ENCODE measurements around the gene LMF1.
"Not testable (repeated sequence)": the region's sequence is repeated elsewhere in the genome, so short reads cannot be mapped to it uniquely, and the experiment has no call there.

The LMF1 gene

DNA sequence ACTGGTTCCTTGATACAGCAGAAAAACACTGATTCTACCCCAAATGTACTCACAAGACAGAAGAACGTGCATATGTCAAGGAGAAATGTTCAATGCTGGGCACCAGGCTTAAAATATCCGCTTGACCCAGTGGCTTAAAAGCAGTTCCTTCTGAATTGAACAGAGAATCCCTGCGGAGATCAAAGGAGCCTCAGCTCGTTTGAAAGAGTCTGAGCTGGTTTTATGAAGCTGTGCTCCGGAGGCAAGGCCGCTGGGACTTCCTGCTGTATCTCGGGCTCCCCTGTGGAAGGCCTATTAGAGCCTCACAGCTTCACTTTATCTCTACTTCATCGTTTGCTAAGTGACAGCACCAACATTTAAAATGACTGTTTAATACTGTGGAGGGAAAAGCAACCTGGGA is 2.2 kb downstream of the LMF1 start:
- no peak for DNase-seq

DNA sequence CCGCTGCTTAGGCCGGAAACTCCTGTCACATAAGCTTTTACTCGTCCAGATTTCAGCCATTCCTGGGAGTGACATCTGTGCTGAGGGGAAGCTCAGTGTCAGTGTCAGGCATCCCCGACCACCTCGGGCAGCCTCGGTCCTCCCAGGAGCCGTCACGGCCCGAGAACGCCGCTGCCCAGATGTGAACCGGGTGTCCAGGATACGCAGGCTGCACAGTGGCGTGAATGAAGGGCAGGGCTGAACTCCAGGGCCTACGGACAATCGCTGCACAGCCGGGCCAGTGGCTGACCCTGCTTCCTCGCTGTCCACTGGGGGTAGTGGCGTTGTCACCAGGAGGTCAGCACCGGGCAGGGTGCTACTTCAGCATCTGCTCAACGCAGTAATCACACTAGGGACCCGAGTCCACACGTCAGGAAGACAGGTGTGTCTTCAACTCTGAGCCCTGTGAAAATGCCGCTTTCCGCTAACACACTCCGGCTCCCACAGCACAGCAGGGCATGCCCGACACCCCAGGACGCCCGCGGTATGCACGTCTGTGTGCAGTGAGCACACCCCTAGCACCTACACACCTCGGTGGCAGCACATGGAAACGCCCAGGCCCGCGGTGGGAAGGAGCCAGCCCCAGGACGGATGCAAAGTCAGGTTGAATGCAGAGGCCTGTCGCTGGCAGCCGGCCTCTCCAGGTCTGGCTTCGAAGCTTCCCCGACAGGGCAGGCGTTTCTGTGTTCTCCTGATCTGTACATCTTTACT is 3.1 kb downstream of the LMF1 start:
- no peak for DNase-seq

DNA sequence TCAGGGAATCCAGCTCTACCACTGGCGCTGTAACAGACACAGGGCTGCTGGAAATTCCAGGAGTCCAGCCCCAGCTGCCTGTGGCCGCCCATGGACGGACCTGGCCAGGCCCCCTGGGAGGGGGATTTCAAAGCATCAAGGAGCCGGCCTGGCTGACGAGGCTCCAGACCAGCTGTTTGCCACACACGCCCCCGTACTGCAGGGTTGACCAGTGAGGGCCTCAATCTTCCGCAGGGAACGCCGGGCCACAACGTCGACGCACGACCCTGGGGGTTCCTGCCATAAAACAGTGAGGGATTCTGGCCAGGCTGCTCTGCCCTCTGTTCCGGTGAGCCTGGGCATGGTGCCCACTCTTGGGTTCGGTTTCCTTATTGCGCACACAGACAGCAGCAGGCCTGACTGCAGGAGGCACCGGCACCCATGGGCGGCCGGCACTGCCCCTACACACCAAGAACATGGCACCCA is 3.7 kb downstream of the LMF1 start:
- DNase-seq, result no peak

DNA sequence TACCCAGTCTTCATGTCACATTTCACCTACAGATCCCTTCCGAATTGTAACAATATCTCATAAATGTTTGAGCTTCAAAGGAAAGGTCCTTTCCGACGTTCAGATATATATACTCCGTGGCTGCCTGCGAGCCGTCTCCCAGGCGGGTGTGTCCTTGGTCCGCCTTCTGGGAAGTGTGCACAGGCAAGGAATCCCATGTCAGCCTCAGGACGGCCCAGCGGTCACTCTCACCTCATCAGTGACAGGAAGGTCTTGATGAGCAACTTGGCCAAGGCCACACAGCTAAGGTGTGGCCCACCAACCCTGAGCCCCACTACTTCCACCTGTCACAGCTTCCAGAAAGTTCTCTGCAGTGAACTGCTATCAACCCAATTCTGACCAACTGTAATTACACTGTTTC is 4.3 kb downstream of the LMF1 start:
- no peak for DNase-seq

DNA sequence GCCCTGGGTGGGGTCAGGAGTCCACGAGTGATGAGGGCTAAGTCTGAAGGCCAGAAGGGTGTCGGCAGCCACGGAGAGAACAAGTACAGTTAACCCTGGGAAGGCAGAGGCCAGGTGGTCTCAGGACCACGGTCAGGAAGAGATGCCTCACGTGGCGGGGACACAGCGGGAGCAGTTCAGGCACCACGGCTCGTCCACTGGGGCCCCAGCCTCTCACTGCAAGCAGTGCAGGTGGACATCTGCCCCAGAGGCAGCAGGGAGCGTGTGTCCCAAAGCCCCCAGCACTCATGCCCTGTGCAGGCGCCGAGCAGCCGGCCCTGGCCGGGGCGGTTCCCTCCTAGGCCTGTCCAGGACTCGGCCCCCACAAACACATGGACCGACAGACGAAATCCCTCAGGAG is 4.7 kb downstream of the LMF1 start:
- DNase-seq, result no peak

DNA sequence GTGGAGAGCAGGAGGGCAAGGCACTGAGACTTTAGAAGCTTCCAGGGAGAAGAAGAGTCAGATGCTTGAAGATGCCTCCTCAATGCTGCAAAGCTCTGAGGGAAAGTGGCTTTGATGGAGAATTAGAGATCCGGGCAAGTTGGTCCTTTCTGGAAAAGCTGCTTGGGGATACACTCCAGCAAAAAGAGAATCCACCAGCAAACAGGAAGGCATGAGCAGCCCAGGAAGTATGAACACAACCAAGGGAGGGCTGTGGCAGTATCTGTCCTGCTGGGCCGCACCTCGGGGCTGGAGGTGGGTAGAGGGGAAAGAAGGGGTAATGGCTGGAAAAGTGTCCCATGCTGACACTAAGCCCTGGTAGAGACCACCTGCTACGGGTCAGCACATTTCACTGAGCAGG is 5.3 kb downstream of the LMF1 start:
- no peak for DNase-seq

DNA sequence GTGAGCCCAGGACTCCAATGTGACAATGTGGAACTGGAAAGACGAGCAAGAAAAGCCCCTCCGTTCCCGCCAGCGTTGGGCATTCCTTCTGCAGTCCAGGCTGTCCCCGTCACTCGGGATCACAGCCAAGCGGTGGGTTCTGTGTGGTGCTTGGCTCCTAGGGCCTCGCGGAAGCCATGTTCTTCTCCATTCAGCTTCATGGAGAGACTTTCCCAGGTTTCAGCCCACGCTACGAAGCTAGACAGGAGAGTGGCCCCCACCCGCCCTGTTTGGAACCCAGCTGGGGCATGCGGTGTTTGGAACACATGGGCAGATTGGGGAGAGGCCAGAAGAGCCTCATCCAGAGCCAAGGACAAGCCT is 5.8 kb downstream of the LMF1 start:
- DNase-seq, result no peak

DNA sequence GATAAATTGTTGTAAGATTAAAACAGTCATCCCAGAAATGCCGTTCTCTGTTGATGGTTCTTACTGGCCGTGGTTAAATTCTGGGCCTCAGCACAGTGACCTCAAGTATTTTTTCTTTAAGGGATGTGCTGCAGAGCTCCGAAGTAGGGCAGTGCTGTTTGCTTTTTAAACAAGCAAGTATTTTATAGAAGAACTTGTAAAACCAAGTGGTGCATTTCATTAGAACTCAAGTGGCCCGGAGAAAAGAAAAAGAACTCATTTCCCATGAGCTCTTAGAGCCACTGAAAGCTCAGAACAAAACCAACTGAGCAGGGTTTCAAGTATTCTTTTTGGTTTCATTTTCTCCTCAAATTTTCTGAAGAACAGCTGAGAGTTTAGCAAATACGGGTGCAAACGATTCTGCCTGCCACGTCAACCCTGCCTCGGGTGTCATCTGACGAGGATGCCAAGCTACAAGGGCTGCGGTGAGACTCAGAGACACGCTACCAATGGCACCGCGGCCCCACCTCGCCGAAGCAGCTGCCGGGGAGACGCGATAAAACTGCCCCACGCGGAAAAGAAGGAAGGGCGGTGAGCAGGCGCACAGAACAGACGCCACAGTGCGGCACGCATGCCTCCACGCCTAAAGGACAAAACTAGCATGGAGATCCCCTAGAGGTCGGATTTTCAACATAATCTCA is 6.3 kb downstream of the LMF1 start:
- DNase-seq, result no peak

DNA sequence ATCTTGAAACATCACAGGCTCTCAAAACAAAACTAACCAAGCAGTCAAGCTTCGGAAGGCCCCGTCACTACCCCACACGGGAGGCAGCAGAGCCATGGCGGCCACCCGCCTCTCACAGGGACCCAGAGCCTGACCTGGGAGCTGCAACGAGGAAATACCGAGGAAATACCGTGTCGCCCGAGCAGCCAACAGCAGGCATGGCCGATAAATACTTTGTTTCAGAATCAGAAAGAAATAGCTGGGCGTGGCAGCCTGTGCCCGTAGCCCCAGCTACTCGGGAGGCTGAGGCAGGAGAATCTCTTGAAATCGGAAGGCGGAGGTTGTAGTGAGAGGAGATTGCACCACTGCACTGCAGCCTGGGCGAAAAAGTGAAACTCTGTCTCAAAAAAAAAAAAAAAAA is 6.9 kb downstream of the LMF1 start:
- no peak for DNase-seq

DNA sequence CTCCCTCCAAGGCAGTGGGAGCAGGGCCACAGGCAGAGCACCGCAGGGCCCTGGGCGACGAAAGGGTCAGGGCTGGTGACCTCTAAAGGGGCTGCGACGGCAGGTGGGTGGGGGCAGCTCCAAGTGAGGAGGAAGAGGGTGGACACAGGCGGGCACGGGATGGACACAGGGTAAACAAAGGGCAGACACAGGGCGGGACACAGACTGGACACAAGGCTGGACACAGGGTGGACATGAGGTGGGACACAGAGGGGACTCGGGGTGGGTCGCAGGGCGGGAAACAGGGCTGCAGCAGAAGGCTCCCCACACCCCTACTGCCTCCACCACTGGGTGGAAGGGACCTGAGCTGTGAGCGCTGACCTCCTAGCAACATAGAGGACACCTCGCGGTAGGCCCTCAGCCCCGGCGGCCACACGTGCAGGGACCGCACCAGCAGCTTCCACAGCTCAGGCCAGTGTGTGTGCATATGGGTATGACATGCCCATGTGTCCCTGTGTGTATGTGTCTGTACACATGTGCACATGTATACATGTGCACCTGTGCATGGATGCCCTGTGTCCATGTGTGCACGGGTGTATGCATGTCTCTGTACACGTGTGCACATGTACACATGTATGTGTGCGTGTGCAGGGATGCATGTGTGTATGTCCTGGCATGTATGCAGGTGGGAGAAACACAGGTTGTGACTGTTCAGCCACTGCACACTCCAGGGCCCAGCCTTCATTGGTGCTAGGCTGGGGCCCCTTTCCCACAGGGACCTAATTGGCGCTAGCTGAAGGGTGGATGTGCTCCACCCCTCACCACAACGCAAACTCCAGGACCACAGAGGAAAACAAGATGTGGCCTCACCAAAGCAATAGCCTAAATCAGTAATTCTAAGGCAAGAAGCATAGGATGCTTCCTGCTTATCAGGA is 7.6 kb downstream of the LMF1 start:
- no peak for DNase-seq

DNA sequence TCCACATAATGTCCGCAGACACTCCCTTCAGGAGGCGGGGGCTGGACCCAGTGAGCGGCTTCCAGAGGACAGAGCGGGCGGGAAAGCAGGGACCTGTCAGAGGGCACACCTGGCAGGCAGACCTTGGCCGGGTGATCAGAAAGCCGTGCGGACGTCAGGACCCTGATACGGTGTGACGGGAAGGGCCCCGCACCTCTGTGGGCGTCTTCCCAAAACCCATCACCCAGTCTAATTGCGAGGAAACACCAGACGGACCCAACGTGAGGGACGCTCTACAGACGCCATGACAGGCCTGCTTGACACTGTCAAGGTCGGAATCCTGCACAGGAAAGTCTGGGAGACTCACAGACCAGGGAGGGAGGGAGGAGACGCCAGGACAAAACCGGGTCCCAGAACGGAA is 8.4 kb downstream of the LMF1 start:
- DNase-seq, result no peak

DNA sequence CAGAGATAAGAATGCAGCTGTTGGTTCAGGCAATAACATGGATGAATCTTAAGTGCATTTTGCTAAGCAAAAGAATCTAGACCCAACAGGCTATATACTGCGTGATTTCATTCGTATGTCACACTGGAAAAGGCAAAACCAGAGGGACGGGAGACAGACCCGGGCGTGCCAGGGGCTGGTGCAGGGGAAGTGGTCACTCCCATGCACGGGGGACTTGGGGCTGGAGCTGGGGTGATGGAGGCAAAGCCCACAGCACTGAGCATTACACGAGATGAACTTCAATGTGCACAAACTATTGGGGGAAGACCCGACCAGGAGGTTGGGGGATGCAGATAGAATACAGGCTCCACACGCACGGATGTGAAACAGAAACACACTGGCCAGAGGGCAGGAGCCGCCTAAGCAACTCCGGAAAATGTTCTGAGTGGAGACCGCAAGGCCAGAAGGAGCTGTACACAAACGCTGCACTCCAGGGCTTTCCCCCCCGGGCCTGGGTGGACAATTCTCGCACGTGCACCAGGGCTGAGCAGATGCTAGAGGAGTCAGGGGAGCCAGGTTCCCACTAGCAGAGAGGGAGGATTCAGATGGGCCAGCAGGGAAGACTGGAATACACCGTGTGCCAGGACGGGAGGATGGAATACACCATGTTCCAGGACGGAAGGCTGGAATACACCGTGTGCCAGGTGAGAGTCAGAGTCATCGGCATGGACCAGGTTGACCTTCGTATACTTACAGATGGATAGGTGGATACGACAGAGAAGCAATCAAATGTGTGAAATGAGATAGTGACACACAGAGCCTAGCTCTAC is 11.3 kb downstream of the LMF1 start:
- no peak for DNase-seq

DNA sequence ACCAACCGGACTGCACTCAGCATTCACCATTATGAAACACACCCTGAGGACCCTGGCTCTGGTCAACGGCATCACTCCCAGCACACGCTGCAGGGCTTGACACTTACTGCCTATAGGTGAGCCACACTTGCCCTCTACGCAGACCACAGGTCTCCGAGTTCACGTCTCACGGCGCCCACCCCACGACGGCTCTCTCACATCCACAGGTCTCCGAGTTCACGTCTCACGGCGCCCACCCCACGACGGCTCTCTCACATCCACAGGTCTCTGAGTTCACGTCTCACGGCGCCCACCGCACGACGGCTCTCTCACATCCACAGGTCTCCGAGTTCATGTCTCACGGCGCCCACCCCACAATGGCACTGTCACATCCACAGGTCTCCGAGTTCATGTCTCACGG is 15.0 kb downstream of the LMF1 start:
- not testable (repeated sequence) for DNase-seq

DNA sequence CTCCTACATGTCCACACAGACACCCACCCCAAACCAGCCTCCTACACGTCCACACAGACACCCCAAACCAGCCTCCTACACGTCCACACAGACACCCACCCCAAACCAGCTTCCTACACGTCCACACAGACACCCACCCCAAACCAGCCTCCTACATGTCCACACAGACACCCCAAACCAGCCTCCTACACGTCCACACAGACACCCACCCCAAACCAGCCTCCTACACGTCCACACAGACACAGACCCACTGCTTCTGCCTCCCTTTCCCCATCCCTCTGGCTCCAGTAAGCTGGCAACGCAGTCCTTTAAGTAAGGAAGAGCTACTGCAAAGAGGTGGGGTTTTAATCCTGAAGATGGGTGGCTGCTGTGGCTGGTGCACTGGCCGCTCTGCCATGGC is 17.0 kb downstream of the LMF1 start:
- not testable (repeated sequence) for DNase-seq

DNA sequence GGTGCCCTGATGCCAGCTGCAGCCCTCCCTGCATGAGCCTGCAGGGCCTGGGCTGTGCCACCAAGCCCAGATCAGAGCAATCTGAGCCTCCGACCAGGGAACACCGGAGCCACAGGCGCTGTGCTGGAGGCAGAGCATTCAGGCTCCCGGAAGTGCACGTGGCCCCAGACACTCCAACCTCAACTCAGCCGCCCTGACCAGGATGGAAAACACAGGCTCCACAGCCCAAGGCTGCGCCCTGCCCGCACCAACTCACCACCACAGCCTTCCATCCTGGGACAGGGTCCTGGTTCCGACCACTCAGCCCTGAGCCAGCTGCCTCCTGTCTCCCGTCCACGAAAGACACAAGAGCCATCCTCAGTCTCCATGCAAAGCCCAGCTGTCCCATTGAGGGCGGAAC is 18.5 kb downstream of the LMF1 start:
- DNase-seq, result no peak

DNA sequence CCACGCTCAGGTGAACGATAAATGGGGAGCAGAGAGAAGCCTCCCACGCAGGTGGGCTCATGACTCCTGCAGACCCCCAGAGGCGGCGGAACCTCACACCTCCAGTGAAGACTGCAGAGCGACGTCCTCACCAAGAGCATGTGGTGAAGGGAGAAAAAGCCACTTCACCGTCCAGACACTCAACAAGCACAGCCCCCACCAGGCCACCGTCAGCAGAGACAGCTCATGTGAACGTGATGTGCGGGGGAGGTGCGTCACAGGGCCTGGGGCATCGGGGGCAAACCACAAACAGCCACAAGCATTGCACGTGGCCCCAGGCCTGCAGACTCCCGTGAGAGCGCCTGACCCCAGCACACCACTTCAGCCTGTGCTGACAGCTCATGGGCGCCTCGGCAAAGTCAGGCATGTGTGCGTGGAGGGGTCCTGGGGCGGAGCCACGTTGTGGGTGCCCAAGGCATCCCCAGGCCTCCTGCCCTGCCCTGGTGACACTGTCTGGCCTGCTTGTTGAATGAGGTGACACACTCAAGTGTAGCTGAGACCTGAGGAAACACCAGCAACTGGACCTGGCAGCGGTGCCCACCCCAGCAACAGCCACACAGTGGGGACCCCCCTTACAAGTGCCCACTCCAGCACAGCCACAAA is 19.0 kb downstream of the LMF1 start:
- no peak for DNase-seq

DNA sequence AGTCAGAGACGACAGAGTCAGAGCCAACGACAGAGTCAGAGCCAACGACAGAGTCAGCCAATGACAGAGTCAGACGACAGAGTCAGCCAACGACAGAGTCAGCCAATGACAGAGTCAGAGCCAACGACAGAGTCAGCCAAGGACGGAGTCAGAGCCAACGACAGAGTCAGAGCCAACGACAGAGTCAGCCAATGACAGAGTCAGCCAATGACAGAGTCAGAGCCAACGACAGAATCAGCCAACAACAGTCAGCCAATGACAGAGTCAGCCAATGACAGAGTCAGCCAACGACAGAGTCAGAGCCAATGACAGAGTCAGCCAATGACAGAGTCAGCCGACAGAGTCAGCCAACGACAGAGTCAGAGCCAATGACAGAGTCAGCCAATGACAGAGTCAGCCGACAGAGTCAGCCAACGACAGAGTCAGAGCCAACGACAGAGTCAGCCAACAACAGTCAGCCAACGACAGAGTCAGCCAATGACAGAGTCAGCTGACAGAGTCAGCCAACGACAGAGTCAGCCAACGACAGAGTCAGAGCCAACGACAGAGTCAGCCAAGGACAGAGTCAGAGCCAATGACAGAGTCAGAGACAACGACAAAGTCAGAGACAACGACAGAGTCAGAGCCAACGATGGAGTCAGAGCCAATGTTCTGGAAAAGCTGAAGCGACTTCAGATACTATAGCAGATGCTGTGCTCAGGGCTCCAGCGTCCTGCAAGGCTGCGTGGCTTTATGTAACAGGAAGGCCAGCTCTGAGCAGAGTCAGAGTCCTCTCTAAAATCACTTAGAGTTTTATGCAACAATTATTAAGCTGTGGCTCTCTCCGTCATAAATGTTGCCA is 19.8 kb downstream of the LMF1 start:
- DNase-seq, result peak; percentile 36

DNA sequence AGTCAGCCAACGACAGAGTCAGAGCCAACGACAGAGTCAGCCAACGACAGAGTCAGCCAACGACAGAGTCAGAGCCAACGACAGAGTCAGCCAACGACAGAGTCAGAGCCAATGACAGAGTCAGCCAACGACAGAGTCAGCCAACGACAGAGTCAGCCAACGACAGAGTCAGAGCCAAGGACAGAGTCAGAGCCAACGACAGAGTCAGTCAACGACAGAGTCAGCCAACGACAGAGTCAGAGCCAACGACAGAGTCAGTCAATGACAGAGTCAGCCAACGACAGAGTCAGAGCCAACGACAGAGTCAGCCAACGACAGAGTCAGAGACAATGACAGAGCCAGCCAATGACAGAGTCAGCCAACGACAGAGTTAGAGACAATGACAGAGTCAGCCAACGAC is 22.0 kb downstream of the LMF1 start:
- not testable (repeated sequence) for DNase-seq

DNA sequence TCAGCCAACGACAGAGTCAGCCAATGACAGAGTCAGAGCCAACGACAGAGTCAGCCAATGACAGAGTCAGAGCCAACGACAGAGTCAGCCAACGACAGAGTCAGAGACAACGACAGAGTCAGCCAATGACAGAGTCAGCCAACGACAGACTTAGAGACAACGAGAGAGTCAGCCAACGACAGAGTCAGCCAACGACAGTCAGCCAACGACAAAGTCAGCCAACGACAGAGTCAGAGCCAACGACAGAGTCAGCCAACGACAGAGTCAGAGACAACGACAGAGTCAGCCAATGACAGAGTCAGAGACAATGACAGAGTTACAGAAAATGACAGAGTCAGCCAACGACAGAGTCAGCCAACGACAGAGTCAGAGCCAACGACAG is 22.9 kb downstream of the LMF1 start:
- DNase-seq, result not testable (repeated sequence)

DNA sequence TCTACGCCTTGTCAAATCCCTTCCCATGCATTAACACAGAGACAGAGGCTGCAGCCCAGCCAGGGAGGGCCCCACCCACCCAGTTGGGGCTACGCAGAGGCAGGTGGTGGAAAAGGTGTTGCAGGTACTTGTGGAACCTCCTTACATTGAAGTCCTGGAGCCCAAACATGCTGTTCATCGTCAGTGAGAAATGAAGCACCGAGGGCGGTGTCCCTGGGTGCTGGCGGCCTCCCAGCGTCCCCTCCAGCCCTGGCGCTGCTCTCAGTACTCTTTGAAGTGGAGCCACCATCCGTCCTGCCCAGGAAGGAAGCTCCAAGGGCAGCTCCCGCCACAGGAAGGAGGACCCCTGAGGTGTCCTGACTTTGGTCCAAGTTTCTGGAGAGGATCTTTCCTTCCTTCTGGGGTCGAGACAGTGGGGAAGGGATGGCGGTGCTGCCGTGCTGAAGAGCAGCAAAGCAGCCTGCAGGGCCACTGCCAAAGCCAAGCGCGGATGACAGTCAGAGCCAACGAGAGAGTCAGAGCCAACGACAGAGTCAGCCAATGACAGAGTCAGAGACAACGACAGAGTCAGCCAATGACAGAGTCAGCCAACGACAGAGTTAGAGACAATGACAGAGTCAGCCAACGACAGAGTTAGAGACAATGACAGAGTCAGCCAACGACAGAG is 23.4 kb downstream of the LMF1 start:
- no peak for DNase-seq

DNA sequence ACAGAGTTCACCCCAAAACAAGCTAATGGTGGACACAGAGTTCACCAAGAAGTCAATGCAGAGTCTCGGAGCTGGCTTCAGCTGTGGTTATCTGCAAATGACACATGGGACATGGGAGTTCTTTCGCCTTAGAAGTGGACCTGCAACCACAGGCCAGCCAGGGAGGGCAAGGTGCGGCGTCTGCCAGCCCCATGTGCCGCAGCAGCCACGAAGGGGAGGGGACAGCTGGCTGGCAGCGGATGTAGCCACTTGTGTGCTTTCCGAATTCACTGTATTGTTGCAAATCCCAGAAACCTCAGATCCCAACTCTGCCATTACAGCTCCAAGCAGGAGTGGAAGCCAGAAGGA is 24.8 kb downstream of the LMF1 start:
- DNase-seq, result no peak

Data from femur (tissue), 1 donor.